Measurements from ENCODE around the gene ADAMTSL1.
A peak's percentile ranks its signal among the peaks of the same experiment; 100 is the strongest.
"Not testable (repeated sequence)": the region's sequence is repeated elsewhere in the genome, so short reads cannot be mapped to it uniquely, and the experiment has no call there.

The ADAMTSL1 gene

DNA sequence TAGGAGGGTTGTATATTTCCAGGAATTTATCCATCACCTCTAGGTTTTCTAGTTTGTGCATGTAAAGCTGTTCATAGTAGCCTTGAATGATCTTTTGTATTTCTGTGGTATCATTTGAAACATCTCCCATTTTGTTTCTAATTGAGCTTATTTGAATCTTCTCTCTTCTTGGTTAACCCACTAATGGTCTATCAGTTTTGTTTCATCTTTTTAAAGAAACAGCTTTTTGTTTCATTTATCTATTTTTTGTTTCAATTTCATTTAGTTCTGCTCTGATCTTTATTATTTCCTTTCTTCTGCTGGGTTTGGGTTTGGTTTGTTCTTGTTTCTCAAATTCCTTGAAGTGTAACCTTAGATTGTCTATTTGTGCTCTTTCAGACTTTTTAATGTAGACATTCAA is 401.0 kb downstream of the ADAMTSL1 start:
- H3K27me3 ChIP-seq (ENCODE audit: low read depth, low read length); H3K27ac ChIP-seq (ENCODE audit: low read length); H3K9me3 ChIP-seq (ENCODE audit: control insufficient read depth in 1 of 2, low read length in 2 of 2); H3K4me3 ChIP-seq (ENCODE audit: low read depth in 1 of 2, low read length in 2 of 2); H3K4me1 ChIP-seq (ENCODE audit: control insufficient read depth in 1 of 2, insufficient read depth in 2 of 2, low read length in 2 of 2); H3K36me3 ChIP-seq (ENCODE audit: control insufficient read depth in 1 of 2, insufficient read depth in 2 of 2, low read length in 2 of 2): not testable (repeated sequence)

DNA sequence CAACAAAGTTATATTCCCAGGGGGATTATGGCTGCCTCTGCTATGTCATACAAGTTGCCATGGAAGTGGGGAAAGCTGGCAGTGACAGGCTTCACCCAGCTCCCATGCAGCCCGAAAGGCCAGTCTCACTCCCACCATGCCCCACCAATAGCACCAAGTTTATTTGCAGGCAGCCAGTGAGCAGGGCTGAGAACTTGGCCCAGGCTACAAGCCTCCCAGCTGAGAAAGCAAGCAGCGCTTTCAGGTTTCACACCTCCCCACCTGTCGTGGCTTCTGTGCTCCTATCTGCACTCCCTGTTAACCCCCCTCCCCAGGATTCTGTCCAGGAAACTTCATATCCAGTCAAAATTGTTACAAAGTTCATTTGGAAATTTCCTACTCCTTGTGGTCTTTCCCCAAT is 404.0 kb downstream of the ADAMTSL1 start:
- Histone ChIP-seq H3K36me3 (ENCODE audit: control insufficient read depth in 1 of 2, insufficient read depth in 2 of 2, low read length in 2 of 2) (no peaks in the 10 kb centered on the region), H3K27ac (ENCODE audit: low read length) (no peak overlapping the region), H3K4me1 (ENCODE audit: control insufficient read depth in 1 of 2, insufficient read depth in 2 of 2, low read length in 2 of 2) (no peaks in the 10 kb centered on the region), H3K9me3 (ENCODE audit: control insufficient read depth in 1 of 2, low read length in 2 of 2) (no peaks in the 10 kb centered on the region), H3K4me3 (ENCODE audit: low read depth in 1 of 2, low read length in 2 of 2) (no peak overlapping the region), H3K27me3 (ENCODE audit: low read depth, low read length) (no peaks in the 10 kb centered on the region)

DNA sequence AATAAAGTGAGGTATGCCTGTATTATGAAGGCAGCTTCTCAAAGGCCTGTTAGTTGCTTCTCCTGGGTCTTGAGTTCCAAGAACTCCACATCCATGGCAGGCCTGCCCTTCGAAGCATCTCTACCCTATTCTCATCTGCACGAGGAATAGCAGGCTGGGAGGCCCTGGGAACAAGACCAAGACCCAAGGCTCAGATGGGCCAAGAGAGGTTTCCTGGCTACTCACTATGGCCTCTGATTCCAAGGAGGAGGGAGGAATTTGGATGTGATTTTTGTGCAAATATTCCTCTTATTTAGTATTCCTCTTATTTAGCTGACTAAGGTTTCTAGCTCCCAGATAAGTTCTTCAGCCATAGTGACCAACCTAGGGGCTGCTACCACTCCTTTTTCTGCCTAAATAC is 407.8 kb downstream of the ADAMTSL1 start:
- Histone ChIP-seq H3K36me3 (ENCODE audit: control insufficient read depth in 1 of 2, insufficient read depth in 2 of 2, low read length in 2 of 2) (no peaks in the 10 kb centered on the region), H3K4me3 (ENCODE audit: low read depth in 1 of 2, low read length in 2 of 2) (no peak overlapping the region), H3K27ac (ENCODE audit: low read length) (no peak overlapping the region), H3K4me1 (ENCODE audit: control insufficient read depth in 1 of 2, insufficient read depth in 2 of 2, low read length in 2 of 2) (no peaks in the 10 kb centered on the region), H3K9me3 (ENCODE audit: control insufficient read depth in 1 of 2, low read length in 2 of 2) (no peaks in the 10 kb centered on the region), H3K27me3 (ENCODE audit: low read depth, low read length) (no peaks in the 10 kb centered on the region)

DNA sequence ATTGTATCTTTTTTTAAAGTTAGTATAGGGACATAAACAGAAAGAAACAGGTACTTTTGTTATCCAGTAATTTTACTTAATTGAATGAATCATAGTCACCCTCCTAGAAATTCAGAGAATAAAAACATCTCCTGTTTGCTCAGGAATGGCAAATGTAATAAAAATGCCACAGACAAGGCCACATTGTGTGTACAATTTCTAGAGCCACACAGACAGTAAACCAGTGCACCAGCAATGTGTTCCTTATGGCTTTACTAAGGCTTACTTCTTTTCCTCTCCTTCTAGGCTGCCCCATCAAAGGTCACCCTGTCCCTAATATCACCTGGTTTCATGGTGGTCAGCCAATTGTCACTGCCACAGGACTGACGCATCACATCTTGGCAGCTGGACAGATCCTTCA is 413.6 kb downstream of the ADAMTSL1 start:
- Histone ChIP-seq H3K9me3 (ENCODE audit: control insufficient read depth in 1 of 2, low read length in 2 of 2) (no peaks in the 10 kb centered on the region), H3K27me3 (ENCODE audit: low read depth, low read length) (no peaks in the 10 kb centered on the region), H3K4me3 (ENCODE audit: low read depth in 1 of 2, low read length in 2 of 2) (no peak overlapping the region), H3K36me3 (ENCODE audit: control insufficient read depth in 1 of 2, insufficient read depth in 2 of 2, low read length in 2 of 2) (peaks cover 0 to 10% of the 10 kb centered on the region in 2 donors), H3K4me1 (ENCODE audit: control insufficient read depth in 1 of 2, insufficient read depth in 2 of 2, low read length in 2 of 2) (peaks cover 0 to 12% of the 10 kb centered on the region in 2 donors), H3K27ac (ENCODE audit: low read length) (no peak overlapping the region)

DNA sequence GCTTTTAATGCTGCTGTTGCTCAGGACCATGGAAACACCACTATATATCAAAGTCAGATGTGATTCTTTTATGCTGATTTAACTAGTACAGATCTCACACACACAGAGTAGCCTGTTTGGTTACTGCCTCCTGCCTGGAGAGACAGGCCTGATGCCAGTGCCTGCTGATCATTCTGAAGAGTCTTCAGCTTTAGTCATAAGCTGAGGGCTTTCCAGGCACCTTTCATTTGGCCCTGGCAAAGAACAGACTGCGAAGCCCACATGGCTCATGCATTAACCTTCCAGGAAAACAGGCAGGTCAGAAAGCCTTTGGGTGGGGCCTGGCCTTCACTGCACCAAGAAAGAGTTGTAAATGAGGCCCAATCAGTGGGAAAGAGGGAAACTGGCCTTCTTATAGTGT is 414.3 kb downstream of the ADAMTSL1 start:
- Histone ChIP-seq H3K27ac (ENCODE audit: low read length) (no peak overlapping the region), H3K36me3 (ENCODE audit: control insufficient read depth in 1 of 2, insufficient read depth in 2 of 2, low read length in 2 of 2) (peaks cover 0 to 13% of the 10 kb centered on the region in 2 donors), H3K9me3 (ENCODE audit: control insufficient read depth in 1 of 2, low read length in 2 of 2) (no peaks in the 10 kb centered on the region), H3K4me1 (ENCODE audit: control insufficient read depth in 1 of 2, insufficient read depth in 2 of 2, low read length in 2 of 2) (peaks cover 0 to 12% of the 10 kb centered on the region in 2 donors), H3K4me3 (ENCODE audit: low read depth in 1 of 2, low read length in 2 of 2) (no peak overlapping the region), H3K27me3 (ENCODE audit: low read depth, low read length) (no peaks in the 10 kb centered on the region)

DNA sequence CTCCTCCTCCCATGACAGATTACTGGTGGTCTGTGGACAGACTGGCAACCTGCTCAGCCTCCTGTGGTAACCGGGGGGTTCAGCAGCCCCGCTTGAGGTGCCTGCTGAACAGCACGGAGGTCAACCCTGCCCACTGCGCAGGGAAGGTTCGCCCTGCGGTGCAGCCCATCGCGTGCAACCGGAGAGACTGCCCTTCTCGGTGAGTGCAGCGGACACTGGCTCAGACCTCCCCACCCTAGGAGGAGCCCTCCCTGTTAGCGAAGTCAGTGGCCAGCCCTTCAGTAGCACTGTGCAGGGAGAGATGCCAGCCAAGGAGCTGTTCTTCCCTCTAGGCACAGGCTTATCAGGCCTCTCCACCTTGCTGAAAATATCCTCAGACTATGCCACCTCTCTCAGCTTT is 415.6 kb downstream of the ADAMTSL1 start:
- H3K9me3 ChIP-seq (ENCODE audit: control insufficient read depth in 1 of 2, low read length in 2 of 2) = no peaks in the 10 kb centered on the region
- H3K4me1 ChIP-seq (ENCODE audit: control insufficient read depth in 1 of 2, insufficient read depth in 2 of 2, low read length in 2 of 2) = peaks cover 0 to 12% of the 10 kb centered on the region in 2 donors
- H3K36me3 ChIP-seq (ENCODE audit: control insufficient read depth in 1 of 2, insufficient read depth in 2 of 2, low read length in 2 of 2) = peaks cover 0 to 16% of the 10 kb centered on the region in 2 donors
- H3K4me3 ChIP-seq (ENCODE audit: low read depth in 1 of 2, low read length in 2 of 2) = no peak overlapping the region
- H3K27ac ChIP-seq (ENCODE audit: low read length) = no peak overlapping the region
- H3K27me3 ChIP-seq (ENCODE audit: low read depth, low read length) = no peaks in the 10 kb centered on the region

DNA sequence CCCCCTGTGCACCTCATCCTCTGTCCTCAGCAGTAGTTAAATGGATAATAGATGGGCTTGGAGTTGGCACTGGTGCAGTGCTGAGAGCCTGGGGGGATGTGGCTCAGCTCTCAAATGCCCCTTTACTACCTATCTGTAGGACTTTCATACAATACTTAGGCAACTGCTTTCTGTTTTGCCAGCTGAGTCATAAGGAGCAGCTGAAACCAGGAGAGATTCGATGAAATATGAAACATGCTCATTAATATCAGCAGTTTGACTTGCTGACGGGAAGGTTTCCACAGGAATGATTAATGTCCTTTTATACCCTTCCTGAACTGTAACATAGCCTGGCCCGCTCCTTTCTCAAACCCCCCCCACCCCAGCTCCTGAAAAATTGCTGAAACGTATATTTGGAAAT is 416.4 kb downstream of the ADAMTSL1 start:
- no peak overlapping the region for H3K27ac ChIP-seq (ENCODE audit: low read length)

DNA sequence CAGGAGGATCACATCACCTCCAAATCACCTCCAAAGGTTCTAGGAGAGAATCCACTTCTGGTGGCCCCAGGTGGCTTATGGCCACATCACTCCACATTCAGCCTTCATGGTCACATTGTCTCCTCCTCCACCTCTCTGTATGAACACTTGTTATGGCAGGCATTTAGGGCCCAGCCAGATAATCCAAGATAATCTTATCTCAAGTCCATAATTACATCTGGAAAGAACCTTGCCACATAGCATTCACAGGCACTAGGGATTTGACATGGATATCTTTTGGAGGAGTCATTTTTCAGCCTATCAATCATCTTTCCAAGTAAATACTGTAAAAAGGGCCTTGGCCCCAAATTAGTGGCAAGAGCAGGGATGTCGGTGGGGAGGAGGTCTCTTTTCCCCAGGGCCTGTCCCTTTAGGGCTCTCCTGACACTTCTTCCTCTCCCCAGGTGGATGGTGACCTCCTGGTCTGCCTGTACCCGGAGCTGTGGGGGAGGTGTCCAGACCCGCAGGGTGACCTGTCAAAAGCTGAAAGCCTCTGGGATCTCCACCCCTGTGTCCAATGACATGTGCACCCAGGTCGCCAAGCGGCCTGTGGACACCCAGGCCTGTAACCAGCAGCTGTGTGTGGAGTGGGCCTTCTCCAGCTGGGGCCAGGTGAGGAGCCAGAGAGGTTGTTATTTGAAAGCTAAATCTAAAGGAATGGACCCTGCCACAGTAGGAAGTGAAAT is 418.2 kb downstream of the ADAMTSL1 start:
- peaks cover 0 to 18% of the 10 kb centered on the region in 2 donors for H3K9me3 ChIP-seq (ENCODE audit: control insufficient read depth in 1 of 2, low read length in 2 of 2)
- no peak overlapping the region for H3K4me3 ChIP-seq (ENCODE audit: low read depth in 1 of 2, low read length in 2 of 2)
- H3K36me3 ChIP-seq (ENCODE audit: control insufficient read depth in 1 of 2, insufficient read depth in 2 of 2, low read length in 2 of 2) = peaks cover 2 to 37% of the 10 kb centered on the region in 2 donors
- no peak overlapping the region for H3K27ac ChIP-seq (ENCODE audit: low read length)
- no peaks in the 10 kb centered on the region for H3K27me3 ChIP-seq (ENCODE audit: low read depth, low read length)
- H3K4me1 ChIP-seq (ENCODE audit: control insufficient read depth in 1 of 2, insufficient read depth in 2 of 2, low read length in 2 of 2) = peaks cover 0 to 12% of the 10 kb centered on the region in 2 donors

More for the DNA sequence above, 416.4 kb downstream of the ADAMTSL1 start:
- peaks cover 0 to 12% of the 10 kb centered on the region in 2 donors for H3K4me1 ChIP-seq (ENCODE audit: control insufficient read depth in 1 of 2, insufficient read depth in 2 of 2, low read length in 2 of 2)
- H3K27me3 ChIP-seq (ENCODE audit: low read depth, low read length) = no peaks in the 10 kb centered on the region
- H3K4me3 ChIP-seq (ENCODE audit: low read depth in 1 of 2, low read length in 2 of 2) = no peak overlapping the region
- peaks cover 0 to 4% of the 10 kb centered on the region in 2 donors for H3K9me3 ChIP-seq (ENCODE audit: control insufficient read depth in 1 of 2, low read length in 2 of 2)
- peaks cover 0 to 25% of the 10 kb centered on the region in 2 donors for H3K36me3 ChIP-seq (ENCODE audit: control insufficient read depth in 1 of 2, insufficient read depth in 2 of 2, low read length in 2 of 2)

DNA sequence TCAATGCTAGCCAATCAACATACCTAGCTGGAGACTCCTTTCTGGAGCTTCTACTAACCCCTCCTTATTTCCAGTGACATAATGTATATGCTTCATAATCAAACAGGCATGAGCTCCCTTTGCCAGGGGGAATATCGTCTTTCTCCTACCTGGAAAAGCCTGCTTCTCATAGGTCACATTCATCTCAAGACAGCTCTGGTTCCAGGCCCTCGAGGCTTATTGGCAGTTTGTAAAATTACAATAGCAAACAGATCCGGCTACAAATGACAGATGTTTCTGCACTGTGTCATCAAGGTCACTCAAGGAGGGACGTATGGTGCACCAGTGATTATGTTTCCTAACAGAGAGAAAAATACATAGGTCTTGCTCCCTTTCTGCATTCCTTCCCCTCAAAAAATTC is 419.1 kb downstream of the ADAMTSL1 start:
- Histone ChIP-seq H3K4me3 (ENCODE audit: low read depth in 1 of 2, low read length in 2 of 2) (no peak overlapping the region), H3K9me3 (ENCODE audit: control insufficient read depth in 1 of 2, low read length in 2 of 2) (peaks cover 0 to 18% of the 10 kb centered on the region in 2 donors), H3K4me1 (ENCODE audit: control insufficient read depth in 1 of 2, insufficient read depth in 2 of 2, low read length in 2 of 2) (peaks cover 0 to 9% of the 10 kb centered on the region in 2 donors), H3K36me3 (ENCODE audit: control insufficient read depth in 1 of 2, insufficient read depth in 2 of 2, low read length in 2 of 2) (peaks cover 2 to 42% of the 10 kb centered on the region in 2 donors), H3K27me3 (ENCODE audit: low read depth, low read length) (no peaks in the 10 kb centered on the region), H3K27ac (ENCODE audit: low read length) (no peak overlapping the region)

DNA sequence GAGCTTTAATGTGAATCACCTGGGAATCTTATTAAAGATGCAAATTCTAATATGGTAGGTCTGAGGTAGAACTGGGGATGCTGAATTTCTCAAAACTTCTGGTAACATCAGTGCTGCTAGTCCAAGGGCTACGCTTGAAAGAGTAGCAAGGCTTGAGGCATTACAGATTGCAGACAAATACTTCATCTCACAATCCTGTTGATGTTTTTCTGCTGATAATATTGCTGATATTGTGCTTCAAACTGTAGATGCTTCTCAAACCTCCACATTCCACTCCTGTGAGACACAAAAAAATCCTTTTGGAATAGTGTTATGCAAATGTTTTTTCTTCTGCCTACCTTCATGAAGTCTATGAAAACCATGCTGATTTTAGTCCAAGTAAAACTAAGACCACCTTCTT is 419.5 kb downstream of the ADAMTSL1 start:
- H3K9me3 ChIP-seq (ENCODE audit: control insufficient read depth in 1 of 2, low read length in 2 of 2) = peaks cover 0 to 18% of the 10 kb centered on the region in 2 donors
- H3K36me3 ChIP-seq (ENCODE audit: control insufficient read depth in 1 of 2, insufficient read depth in 2 of 2, low read length in 2 of 2) = peaks cover 2 to 42% of the 10 kb centered on the region in 2 donors
- H3K4me3 ChIP-seq (ENCODE audit: low read depth in 1 of 2, low read length in 2 of 2) = no peak overlapping the region
- H3K27me3 ChIP-seq (ENCODE audit: low read depth, low read length) = no peaks in the 10 kb centered on the region
- H3K4me1 ChIP-seq (ENCODE audit: control insufficient read depth in 1 of 2, insufficient read depth in 2 of 2, low read length in 2 of 2) = peaks cover 0 to 5% of the 10 kb centered on the region in 2 donors
- no peak overlapping the region for H3K27ac ChIP-seq (ENCODE audit: low read length)

DNA sequence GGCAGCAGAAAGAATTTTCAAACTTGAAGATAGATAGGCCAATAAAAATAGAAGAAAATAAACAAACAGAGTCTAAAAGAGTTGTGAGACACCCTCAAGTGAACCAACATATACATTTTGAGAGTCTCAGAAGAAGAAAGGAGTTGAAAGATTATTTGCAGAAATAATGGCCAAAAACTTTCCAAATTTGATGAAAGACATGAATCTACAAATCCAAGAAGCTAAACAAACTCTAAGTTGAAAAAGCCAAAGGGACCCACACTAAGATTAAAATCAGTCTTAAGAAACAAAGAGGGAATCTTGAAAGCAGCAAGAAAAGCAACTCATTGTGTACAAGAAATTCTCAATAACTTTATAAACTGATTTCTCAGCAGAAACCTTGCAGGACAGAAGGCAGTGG is 422.1 kb downstream of the ADAMTSL1 start:
- Histone ChIP-seq H3K9me3 (ENCODE audit: control insufficient read depth in 1 of 2, low read length in 2 of 2) (peaks cover 0 to 18% of the 10 kb centered on the region in 2 donors), H3K36me3 (ENCODE audit: control insufficient read depth in 1 of 2, insufficient read depth in 2 of 2, low read length in 2 of 2) (peaks cover 2 to 42% of the 10 kb centered on the region in 2 donors)

More for the DNA sequence above, 422.1 kb downstream of the ADAMTSL1 start:
- H3K4me3 ChIP-seq (ENCODE audit: low read depth in 1 of 2, low read length in 2 of 2) = peak overlapping the region in 1 of 2 donors; percentile 7
- H3K27me3 ChIP-seq (ENCODE audit: low read depth, low read length) = no peaks in the 10 kb centered on the region
- H3K27ac ChIP-seq (ENCODE audit: low read length) = no peak overlapping the region
- no peaks in the 10 kb centered on the region for H3K4me1 ChIP-seq (ENCODE audit: control insufficient read depth in 1 of 2, insufficient read depth in 2 of 2, low read length in 2 of 2)
